WTC11 (cell line): ENCODE data around the gene SPINK2. TPM values are rescaled to one million over a fixed set of nuclear protein-coding genes. Genes with fewer than 3 reads are reported as not detected.

Source experiments
- ATAC-seq: fragments of 200-7000 bp; cut with Tn5 transposase; 2 replicates; pipeline ENCODE4 v1.10.0; 2021; ENCODE audit warnings: mild to moderate bottlenecking, moderate library complexity
- CTCF ChIA-PET: fragments of 300-600 bp; sonication (Branson Sonifier 250); formaldehyde crosslinking; loops from one replicate; lab custom pipeline; 2021; ENCODE audit warnings: antibody characterized with exemption; lab: Charles Lee
- POLR2A ChIA-PET: fragments of 350-600 bp; sonication (Branson Sonifier 250); formaldehyde crosslinking; loops from one replicate; lab custom pipeline; 2021; ENCODE audit warnings: antibody characterized with exemption; lab: Charles Lee
- DNase-seq: peaks from one replicate; pipeline ENCODE4 v3.0.0; 2021; ENCODE audit warnings: low spot score
- H3K27ac Mint-ChIP-seq: 2 replicates; pipeline ENCODE4 v1.8.0; 2021; ENCODE audit warnings: mixed read lengths
- H3K27me3 Mint-ChIP-seq: 2 replicates; pipeline ENCODE4 v1.8.0; 2021; ENCODE audit warnings: low read depth, mild to moderate bottlenecking, moderate library complexity, mixed read lengths
- H3K36me3 Mint-ChIP-seq: 2 replicates; pipeline ENCODE4 v1.8.0; 2021; ENCODE audit warnings: mixed read lengths
- H3K4me1 Mint-ChIP-seq: 2 replicates; pipeline ENCODE4 v1.8.0; 2022; ENCODE audit warnings: mixed read lengths
- H3K4me3 Mint-ChIP-seq: 2 replicates; pipeline ENCODE4 v1.8.0; 2021; ENCODE audit warnings: mild to moderate bottlenecking, moderate library complexity, mixed read lengths
- H3K9me3 Mint-ChIP-seq: 2 replicates; pipeline ENCODE4 v1.8.0; 2021; ENCODE audit warnings: mixed read lengths
- CREB1 ChIP-seq: sonication (generic); formaldehyde crosslinking; IDR thresholded peaks from 2 replicates; pipeline ENCODE4 v1.8.0; 2023; ENCODE audit warnings: mild to moderate bottlenecking, missing genetic modification reagents
- EMX1 ChIP-seq: fragments of 250-450 bp; sonication (Bioruptor Pico); IDR thresholded peaks from 2 replicates; pipeline ENCODE4 v1.8.0; 2021; ENCODE audit warnings: mild to moderate bottlenecking
- FOXJ3 ChIP-seq: sonication (generic); formaldehyde crosslinking; IDR thresholded peaks from 2 replicates; pipeline ENCODE4 v1.9.0; 2021; ENCODE audit warnings: missing genetic modification reagents, mild to moderate bottlenecking, borderline replicate concordance
- FOXP1 ChIP-seq: sonication (generic); formaldehyde crosslinking; IDR thresholded peaks from 2 replicates; pipeline ENCODE4 v1.8.0; 2022; ENCODE audit warnings: missing genetic modification reagents, mild to moderate bottlenecking, moderate library complexity, borderline replicate concordance
- GABPB1 ChIP-seq: sonication (generic); formaldehyde crosslinking; IDR thresholded peaks from 2 replicates; pipeline ENCODE4 v1.8.1; 2023; ENCODE audit warnings: mild to moderate bottlenecking, missing genetic modification reagents
- GTF2I ChIP-seq: fragments of 250-450 bp; sonication (Bioruptor Pico); conservative IDR thresholded peaks from 2 replicates; pipeline ENCODE4 v1.4.0; 2021; ENCODE audit warnings: mild to moderate bottlenecking
- HMGA2 ChIP-seq: fragments of 250-450 bp; sonication (Bioruptor Pico); IDR thresholded peaks from 2 replicates; pipeline ENCODE4 v1.4.0; 2021; ENCODE audit warnings: mild to moderate bottlenecking, moderate library complexity
- IRF2 ChIP-seq: sonication (generic); formaldehyde crosslinking; IDR thresholded peaks from 2 replicates; pipeline ENCODE4 v1.8.0; 2022; ENCODE audit warnings: low read depth, missing genetic modification reagents, borderline replicate concordance
- KAT7 ChIP-seq: sonication (generic); formaldehyde crosslinking; IDR thresholded peaks from 2 replicates; pipeline ENCODE4 v1.8.1; 2023; ENCODE audit warnings: missing genetic modification reagents, mild to moderate bottlenecking, borderline replicate concordance
- MXD4 ChIP-seq: fragments of 250-450 bp; sonication (Bioruptor Pico); IDR thresholded peaks from 2 replicates; pipeline ENCODE4 v1.8.0; 2021; ENCODE audit warnings: mild to moderate bottlenecking, moderate library complexity, borderline replicate concordance
- NFE2L1 ChIP-seq: sonication (generic); formaldehyde crosslinking; IDR thresholded peaks from 2 replicates; pipeline ENCODE4 v1.8.1; 2023; ENCODE audit warnings: missing genetic modification reagents
- NFYB ChIP-seq: sonication (generic); formaldehyde crosslinking; conservative IDR thresholded peaks from 2 replicates; pipeline ENCODE4 v1.8.0; 2022; ENCODE audit warnings: low read depth, missing genetic modification reagents
- NR1H2 ChIP-seq: sonication (generic); formaldehyde crosslinking; IDR thresholded peaks from 2 replicates; pipeline ENCODE4 v1.9.0; 2021; ENCODE audit warnings: mild to moderate bottlenecking, moderate library complexity, missing genetic modification reagents
- PRRX2 ChIP-seq: fragments of 250-450 bp; sonication (Bioruptor Pico); IDR thresholded peaks from 2 replicates; pipeline ENCODE4 v1.8.0; 2021; ENCODE audit warnings: mild to moderate bottlenecking
- TCF7 ChIP-seq: sonication (generic); formaldehyde crosslinking; IDR thresholded peaks from 2 replicates; pipeline ENCODE4 v1.8.0; 2022; ENCODE audit warnings: mild to moderate bottlenecking, low read depth, missing genetic modification reagents, moderate library complexity
- ZNF121 ChIP-seq: sonication (generic); formaldehyde crosslinking; IDR thresholded peaks from 2 replicates; pipeline ENCODE4 v1.8.0; 2023; ENCODE audit warnings: missing genetic modification reagents
- ZNF219 ChIP-seq: sonication (generic); formaldehyde crosslinking; IDR thresholded peaks from 2 replicates; pipeline ENCODE4 v1.8.0; 2023; ENCODE audit warnings: missing genetic modification reagents, mild to moderate bottlenecking, borderline replicate concordance
- total RNA-seq: library from RNA; stranded (reverse); gene quantifications from 3 replicates; pipeline ENCODE4 v1.2.3, GENCODE V29; 2021
- TF ChIP-seq, protein P1 (sequence below): sonication (generic); formaldehyde crosslinking; IDR thresholded peaks from 2 replicates; pipeline ENCODE4 v1.8.0; 2022; ENCODE audit warnings: missing genetic modification reagents
- TF ChIP-seq, protein P2 (sequence below): fragments of 250-450 bp; sonication (Bioruptor Pico); IDR thresholded peaks from 2 replicates; pipeline ENCODE4 v1.9.0; 2021; ENCODE audit warnings: mild to moderate bottlenecking, borderline replicate concordance
- TF ChIP-seq, protein P3 (sequence below): sonication (generic); formaldehyde crosslinking; IDR thresholded peaks from 2 replicates; pipeline ENCODE4 v1.8.0; 2023; ENCODE audit warnings: missing genetic modification reagents, mild to moderate bottlenecking, borderline replicate concordance
- TF ChIP-seq, protein P4 (sequence below): sonication (generic); formaldehyde crosslinking; conservative IDR thresholded peaks from 2 replicates; pipeline ENCODE4 v1.8.1; 2022; ENCODE audit warnings: mild to moderate bottlenecking, missing genetic modification reagents

Gene SPINK2
- total RNA-seq, 1 experiment from 2014 or later, result 0.92 TPM

DNA sequence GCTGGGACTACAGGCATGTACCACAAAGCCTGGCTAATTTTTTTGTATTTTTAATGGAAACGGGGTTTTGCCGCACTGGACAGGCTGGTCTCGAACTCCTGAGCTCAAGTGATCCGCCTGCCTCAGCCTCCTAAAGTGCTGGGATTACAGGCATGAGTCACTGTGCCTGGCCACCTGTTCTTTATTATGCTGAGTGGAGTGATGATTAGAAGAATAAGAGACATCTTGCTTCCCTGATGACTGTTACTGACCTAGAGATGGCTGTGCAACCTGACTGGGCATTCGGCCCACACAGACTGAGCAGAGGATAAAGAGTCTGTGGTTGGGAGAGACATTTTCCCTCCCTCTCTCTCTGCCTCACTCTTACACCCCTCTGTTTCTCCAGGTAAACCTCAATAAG lies 56.7 kb downstream of the SPINK2 start (continued):
- no peak for TF ChIP-seq MXD4 (CRISPR knock-in tag)
- TF ChIP-seq NFYB (CRISPR knock-in tag), result no peak
- no peak for TF ChIP-seq EMX1
- TF ChIP-seq CREB1 (CRISPR knock-in tag), result no peak
- no peak for TF ChIP-seq GABPB1 (CRISPR knock-in tag)
- TF ChIP-seq, protein P1, sequence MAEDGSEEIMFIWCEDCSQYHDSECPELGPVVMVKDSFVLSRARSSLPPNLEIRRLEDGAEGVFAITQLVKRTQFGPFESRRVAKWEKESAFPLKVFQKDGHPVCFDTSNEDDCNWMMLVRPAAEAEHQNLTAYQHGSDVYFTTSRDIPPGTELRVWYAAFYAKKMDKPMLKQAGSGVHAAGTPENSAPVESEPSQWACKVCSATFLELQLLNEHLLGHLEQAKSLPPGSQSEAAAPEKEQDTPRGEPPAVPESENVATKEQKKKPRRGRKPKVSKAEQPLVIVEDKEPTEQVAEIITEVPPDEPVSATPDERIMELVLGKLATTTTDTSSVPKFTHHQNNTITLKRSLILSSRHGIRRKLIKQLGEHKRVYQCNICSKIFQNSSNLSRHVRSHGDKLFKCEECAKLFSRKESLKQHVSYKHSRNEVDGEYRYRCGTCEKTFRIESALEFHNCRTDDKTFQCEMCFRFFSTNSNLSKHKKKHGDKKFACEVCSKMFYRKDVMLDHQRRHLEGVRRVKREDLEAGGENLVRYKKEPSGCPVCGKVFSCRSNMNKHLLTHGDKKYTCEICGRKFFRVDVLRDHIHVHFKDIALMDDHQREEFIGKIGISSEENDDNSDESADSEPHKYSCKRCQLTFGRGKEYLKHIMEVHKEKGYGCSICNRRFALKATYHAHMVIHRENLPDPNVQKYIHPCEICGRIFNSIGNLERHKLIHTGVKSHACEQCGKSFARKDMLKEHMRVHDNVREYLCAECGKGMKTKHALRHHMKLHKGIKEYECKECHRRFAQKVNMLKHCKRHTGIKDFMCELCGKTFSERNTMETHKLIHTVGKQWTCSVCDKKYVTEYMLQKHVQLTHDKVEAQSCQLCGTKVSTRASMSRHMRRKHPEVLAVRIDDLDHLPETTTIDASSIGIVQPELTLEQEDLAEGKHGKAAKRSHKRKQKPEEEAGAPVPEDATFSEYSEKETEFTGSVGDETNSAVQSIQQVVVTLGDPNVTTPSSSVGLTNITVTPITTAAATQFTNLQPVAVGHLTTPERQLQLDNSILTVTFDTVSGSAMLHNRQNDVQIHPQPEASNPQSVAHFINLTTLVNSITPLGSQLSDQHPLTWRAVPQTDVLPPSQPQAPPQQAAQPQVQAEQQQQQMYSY (CRISPR knock-in tag), result no peak
- TF ChIP-seq, protein P2, sequence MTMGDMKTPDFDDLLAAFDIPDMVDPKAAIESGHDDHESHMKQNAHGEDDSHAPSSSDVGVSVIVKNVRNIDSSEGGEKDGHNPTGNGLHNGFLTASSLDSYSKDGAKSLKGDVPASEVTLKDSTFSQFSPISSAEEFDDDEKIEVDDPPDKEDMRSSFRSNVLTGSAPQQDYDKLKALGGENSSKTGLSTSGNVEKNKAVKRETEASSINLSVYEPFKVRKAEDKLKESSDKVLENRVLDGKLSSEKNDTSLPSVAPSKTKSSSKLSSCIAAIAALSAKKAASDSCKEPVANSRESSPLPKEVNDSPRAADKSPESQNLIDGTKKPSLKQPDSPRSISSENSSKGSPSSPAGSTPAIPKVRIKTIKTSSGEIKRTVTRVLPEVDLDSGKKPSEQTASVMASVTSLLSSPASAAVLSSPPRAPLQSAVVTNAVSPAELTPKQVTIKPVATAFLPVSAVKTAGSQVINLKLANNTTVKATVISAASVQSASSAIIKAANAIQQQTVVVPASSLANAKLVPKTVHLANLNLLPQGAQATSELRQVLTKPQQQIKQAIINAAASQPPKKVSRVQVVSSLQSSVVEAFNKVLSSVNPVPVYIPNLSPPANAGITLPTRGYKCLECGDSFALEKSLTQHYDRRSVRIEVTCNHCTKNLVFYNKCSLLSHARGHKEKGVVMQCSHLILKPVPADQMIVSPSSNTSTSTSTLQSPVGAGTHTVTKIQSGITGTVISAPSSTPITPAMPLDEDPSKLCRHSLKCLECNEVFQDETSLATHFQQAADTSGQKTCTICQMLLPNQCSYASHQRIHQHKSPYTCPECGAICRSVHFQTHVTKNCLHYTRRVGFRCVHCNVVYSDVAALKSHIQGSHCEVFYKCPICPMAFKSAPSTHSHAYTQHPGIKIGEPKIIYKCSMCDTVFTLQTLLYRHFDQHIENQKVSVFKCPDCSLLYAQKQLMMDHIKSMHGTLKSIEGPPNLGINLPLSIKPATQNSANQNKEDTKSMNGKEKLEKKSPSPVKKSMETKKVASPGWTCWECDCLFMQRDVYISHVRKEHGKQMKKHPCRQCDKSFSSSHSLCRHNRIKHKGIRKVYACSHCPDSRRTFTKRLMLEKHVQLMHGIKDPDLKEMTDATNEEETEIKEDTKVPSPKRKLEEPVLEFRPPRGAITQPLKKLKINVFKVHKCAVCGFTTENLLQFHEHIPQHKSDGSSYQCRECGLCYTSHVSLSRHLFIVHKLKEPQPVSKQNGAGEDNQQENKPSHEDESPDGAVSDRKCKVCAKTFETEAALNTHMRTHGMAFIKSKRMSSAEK, result no peak
- no peak for TF ChIP-seq ZNF121 (CRISPR knock-in tag)

DNA sequence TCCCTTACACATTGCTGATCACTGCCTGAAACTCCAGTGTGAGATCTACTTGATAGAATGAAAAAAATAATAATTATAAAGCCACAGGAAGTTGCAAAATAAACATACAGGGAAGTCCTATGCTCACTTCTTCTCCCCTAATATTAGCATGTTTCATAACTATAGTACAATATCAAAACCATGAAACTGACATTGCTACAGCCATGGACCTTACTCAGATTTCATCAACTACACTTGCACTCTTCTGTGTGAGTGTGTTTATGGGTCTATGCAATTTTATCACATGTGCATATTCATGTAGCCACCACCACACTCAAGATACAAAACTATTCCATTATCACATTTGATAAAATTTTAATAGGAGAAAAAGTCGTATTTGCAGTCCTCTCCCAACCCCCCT lies 57.3 kb downstream of the SPINK2 start:
- no peak for ATAC-seq
- H3K4me3 Mint-ChIP-seq, result no peak overlapping the region
- H3K9me3 Mint-ChIP-seq, result no peaks in the 10 kb centered on the region
- H3K27me3 Mint-ChIP-seq, result no peaks in the 10 kb centered on the region
- TF ChIP-seq FOXP1 (CRISPR knock-in tag) (no peak), ZNF219 (CRISPR knock-in tag) (no peak), MXD4 (CRISPR knock-in tag) (no peak), NFE2L1 (CRISPR knock-in tag) (no peak), TCF7 (CRISPR knock-in tag) (no peak), NR1H2 (CRISPR knock-in tag) (no peak), FOXJ3 (CRISPR knock-in tag) (no peak), KAT7 (no peak), IRF2 (CRISPR knock-in tag) (no peak), PRRX2 (CRISPR knock-in tag) (no peak), HMGA2 (CRISPR knock-in tag) (no peak), GTF2I (CRISPR knock-in tag) (no peak)
- TF ChIP-seq, protein P1 (CRISPR knock-in tag), result no peak
- TF ChIP-seq, protein P3, sequence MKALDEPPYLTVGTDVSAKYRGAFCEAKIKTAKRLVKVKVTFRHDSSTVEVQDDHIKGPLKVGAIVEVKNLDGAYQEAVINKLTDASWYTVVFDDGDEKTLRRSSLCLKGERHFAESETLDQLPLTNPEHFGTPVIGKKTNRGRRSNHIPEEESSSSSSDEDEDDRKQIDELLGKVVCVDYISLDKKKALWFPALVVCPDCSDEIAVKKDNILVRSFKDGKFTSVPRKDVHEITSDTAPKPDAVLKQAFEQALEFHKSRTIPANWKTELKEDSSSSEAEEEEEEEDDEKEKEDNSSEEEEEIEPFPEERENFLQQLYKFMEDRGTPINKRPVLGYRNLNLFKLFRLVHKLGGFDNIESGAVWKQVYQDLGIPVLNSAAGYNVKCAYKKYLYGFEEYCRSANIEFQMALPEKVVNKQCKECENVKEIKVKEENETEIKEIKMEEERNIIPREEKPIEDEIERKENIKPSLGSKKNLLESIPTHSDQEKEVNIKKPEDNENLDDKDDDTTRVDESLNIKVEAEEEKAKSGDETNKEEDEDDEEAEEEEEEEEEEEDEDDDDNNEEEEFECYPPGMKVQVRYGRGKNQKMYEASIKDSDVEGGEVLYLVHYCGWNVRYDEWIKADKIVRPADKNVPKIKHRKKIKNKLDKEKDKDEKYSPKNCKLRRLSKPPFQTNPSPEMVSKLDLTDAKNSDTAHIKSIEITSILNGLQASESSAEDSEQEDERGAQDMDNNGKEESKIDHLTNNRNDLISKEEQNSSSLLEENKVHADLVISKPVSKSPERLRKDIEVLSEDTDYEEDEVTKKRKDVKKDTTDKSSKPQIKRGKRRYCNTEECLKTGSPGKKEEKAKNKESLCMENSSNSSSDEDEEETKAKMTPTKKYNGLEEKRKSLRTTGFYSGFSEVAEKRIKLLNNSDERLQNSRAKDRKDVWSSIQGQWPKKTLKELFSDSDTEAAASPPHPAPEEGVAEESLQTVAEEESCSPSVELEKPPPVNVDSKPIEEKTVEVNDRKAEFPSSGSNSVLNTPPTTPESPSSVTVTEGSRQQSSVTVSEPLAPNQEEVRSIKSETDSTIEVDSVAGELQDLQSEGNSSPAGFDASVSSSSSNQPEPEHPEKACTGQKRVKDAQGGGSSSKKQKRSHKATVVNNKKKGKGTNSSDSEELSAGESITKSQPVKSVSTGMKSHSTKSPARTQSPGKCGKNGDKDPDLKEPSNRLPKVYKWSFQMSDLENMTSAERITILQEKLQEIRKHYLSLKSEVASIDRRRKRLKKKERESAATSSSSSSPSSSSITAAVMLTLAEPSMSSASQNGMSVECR (CRISPR knock-in tag), result no peak
- TF ChIP-seq, protein P4, sequence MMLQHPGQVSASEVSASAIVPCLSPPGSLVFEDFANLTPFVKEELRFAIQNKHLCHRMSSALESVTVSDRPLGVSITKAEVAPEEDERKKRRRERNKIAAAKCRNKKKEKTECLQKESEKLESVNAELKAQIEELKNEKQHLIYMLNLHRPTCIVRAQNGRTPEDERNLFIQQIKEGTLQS (CRISPR knock-in tag), result no peak
- CTCF ChIA-PET, result interaction anchor here (2.8 kb wide), 1 partner anchor 36 kb away, joined by 10 read pairs; no protein-coding TSS in a partner anchor
- POLR2A ChIA-PET, result no interaction called here
- no peak overlapping the region for H3K27ac Mint-ChIP-seq
- no peaks in the 10 kb centered on the region for H3K36me3 Mint-ChIP-seq
- DNase-seq, result no peak
- H3K4me1 Mint-ChIP-seq, result peaks cover 24% of the 10 kb centered on the region
